ENCODE results near the gene NFATC2IP. TPM values are rescaled to one million over a fixed set of nuclear protein-coding genes. Genes with fewer than 3 reads are reported as not detected.

The NFATC2IP gene
- total RNA-seq, 1 donor from 2014 or later = 15.8 TPM

- ATAC-seq (ENCODE audit: poor library complexity) (no peak), DNase-seq (no peak)
- intact Hi-C loops (cut with DNase I) = no loop called here
Observed at GRCh38 chr16:29012913-29013553, 62.3 kb downstream of the NFATC2IP start.

DNA sequence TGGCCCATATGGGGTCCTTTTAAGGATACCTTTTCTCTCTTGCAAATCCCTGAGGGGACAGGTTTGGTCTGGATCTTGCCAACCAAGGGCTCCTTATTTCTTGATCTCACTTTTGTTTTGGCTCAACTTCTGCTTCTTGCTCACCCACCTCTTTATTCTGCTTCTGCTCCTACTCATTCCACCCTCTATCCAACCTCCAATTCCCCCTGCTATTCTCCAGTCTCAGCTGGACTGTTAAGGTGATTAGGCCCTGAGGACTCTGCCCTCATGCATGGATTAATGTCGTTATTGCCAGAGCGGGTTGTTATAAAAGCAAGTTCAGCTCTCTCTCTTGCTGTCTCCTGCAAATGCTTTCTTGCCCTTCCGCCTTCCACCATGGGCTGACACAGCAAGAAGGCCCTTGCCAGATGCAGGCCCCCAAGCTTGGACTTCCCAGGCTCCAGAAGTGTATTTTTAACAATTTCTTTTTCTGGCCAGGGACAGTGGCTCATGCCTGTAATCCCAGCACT is 63.9 kb downstream of the NFATC2IP start:
- DNase-seq (no peak), ATAC-seq (ENCODE audit: poor library complexity) (no peak)
- intact Hi-C loops (cut with DNase I) = no loop called here

Other genes starting within 250 kb of the NFATC2IP start
- gene EIF3C, start 239.5 kb upstream of the NFATC2IP start, total RNA-seq = 378 TPM
- gene NPIPB9, start 199.2 kb upstream of the NFATC2IP start, total RNA-seq = 0.19 TPM
- gene ATXN2L, start 127.9 kb upstream of the NFATC2IP start, total RNA-seq = 43.9 TPM
- gene TUFM, start 104.6 kb upstream of the NFATC2IP start, total RNA-seq = 253 TPM
- gene SH2B1, start 87.1 kb upstream of the NFATC2IP start, total RNA-seq = 40.2 TPM
- not detected for gene ATP2A1, start 72.4 kb upstream of the NFATC2IP start, total RNA-seq
- 18.2 TPM for gene RABEP2, start 25.7 kb upstream of the NFATC2IP start, total RNA-seq
- not detected for gene CD19, start 19.0 kb upstream of the NFATC2IP start, total RNA-seq
- gene SPNS1, start 23.8 kb downstream of the NFATC2IP start, total RNA-seq = 15.3 TPM
- gene LAT, start 34.1 kb downstream of the NFATC2IP start, total RNA-seq = 2.4 TPM